ENCODE results near the gene SLC41A1. TPM values are rescaled to one million over a fixed set of nuclear protein-coding genes. Genes with fewer than 3 reads are reported as not detected.

The SLC41A1 gene
- polyA plus RNA-seq, 1 of the 3 experiments (the other 2 are of a cell fraction), result 18.3 TPM

- no peak for DNase-seq
- H3K27me3 ChIP-seq (ENCODE audit: insufficient read depth), result no peaks in the 10 kb centered on the region; the same call in 1 of the 2 replicates
- no peaks in the 10 kb centered on the region for H3K36me3 ChIP-seq (replicated peaks in 1 of 2; ENCODE audit: control insufficient read depth in 1 of 2, insufficient read depth in 2 of 2, low read length in 1 of 2)
- peak overlapping the region; percentile 94 for H3K4me2 ChIP-seq
- peak overlapping the region; percentile 98 for H2AFZ ChIP-seq (ENCODE audit: low read depth)
- H3K9ac ChIP-seq, result no peak overlapping the region
- CTCF ChIA-PET, result interaction anchor here (0.8 to 7.8 kb wide), 8 partner anchors 10 to 331 kb away, joined by 3 to 37 read pairs (median 4); no protein-coding TSS in a partner anchor
- no peaks in the 10 kb centered on the region for H3K79me2 ChIP-seq (ENCODE audit: insufficient read depth)
- no peaks in the 10 kb centered on the region for H4K20me1 ChIP-seq (ENCODE audit: insufficient read depth)
- TF ChIP-seq EZH2phosphoT487 (IDR thresholded peaks at IDR 0.05; ENCODE audit: borderline replicate concordance, low read depth) (no peak), TCF12 (IDR thresholded peaks at IDR 0.05) (no peak), CHD2 (IDR thresholded peaks at IDR 0.05; ENCODE audit: low read length, partially characterized antibody) (no peak), JUND (IDR thresholded peaks at IDR 0.05) (no peak), YY1 (IDR thresholded peaks at IDR 0.05; ENCODE audit: low read depth) (no peak), MXI1 (IDR thresholded peaks at IDR 0.05; ENCODE audit: low read depth, low read length) (no peak), POLR2AphosphoS5 (IDR thresholded peaks at IDR 0.05; ENCODE audit: low read depth, low read length) (no peak), RXRA (IDR thresholded peaks at IDR 0.05; ENCODE audit: borderline replicate concordance, low read depth) (no peak), GATA2 (CRISPR knock-in tag; IDR thresholded peaks at IDR 0.05) (no peak), TAF1 (IDR thresholded peaks at IDR 0.05; ENCODE audit: borderline replicate concordance, low read depth, low read length) (no peak), GABPA (IDR thresholded peaks at IDR 0.05; ENCODE audit: low read depth) (no peak), USF1 (IDR thresholded peaks at IDR 0.05; ENCODE audit: borderline replicate concordance, low read depth) (no peak), TEAD4 (IDR thresholded peaks at IDR 0.05; ENCODE audit: borderline replicate concordance, insufficient read depth) (no peak)
- H3K4me3 ChIP-seq (ENCODE audit: low read depth in 2 of 2, low read length in 1 of 2), result peak overlapping the region; percentile 88 to 94
- peaks cover 0 to 6% of the 10 kb centered on the region in 2 experiments; a peak in 1 of 4 replicates for H3K4me1 ChIP-seq (ENCODE audit: control insufficient read depth in 1 of 2, insufficient read depth in 2 of 2, low read depth in 1 of 2, low read length in 1 of 2)
- no peaks in the 10 kb centered on the region for H3K9me2 ChIP-seq
- POLR2A ChIA-PET, result no interaction called here
- no peaks in the 10 kb centered on the region for H3K9me3 ChIP-seq
- H3F3A ChIP-seq (replicated peaks; ENCODE audit: insufficient read depth), result no peaks in the 10 kb centered on the region
- H3K27ac ChIP-seq (ENCODE audit: low read depth in 2 of 2, low read length in 1 of 2), result no peak overlapping the region
Measured at GRCh38 chr1:205775717-205776056, 37.3 kb downstream of the SLC41A1 start.

GRCh38 chr1:205775015-205775716, 37.8 kb downstream of the SLC41A1 start, which contains the start of gene RAB29:
Gene RAB29 (minus strand): TSS chr1:205775482. CDS start chr1:205774956, 526 bp downstream.
- Histone ChIP-seq H3F3A (replicated peaks; ENCODE audit: insufficient read depth) (no peaks in the 10 kb centered on the region), H3K27ac (ENCODE audit: low read depth in 2 of 2, low read length in 1 of 2) (no peak within 1 kb of the TSS; a peak in 1 of 4 replicates), H3K36me3 (replicated peaks in 1 of 2; ENCODE audit: control insufficient read depth in 1 of 2, insufficient read depth in 2 of 2, low read length in 1 of 2) (peaks cover 0 to 3% of the 10 kb centered on the region in 2 experiments), H3K9ac (peak within 1 kb of the TSS; percentile 71), H3K4me1 (ENCODE audit: control insufficient read depth in 1 of 2, insufficient read depth in 2 of 2, low read depth in 1 of 2, low read length in 1 of 2) (peaks cover 0 to 6% of the 10 kb centered on the region in 2 experiments; a peak in 1 of 4 replicates), H3K9me2 (no peaks in the 10 kb centered on the region), H2AFZ (ENCODE audit: low read depth) (peak within 1 kb of the TSS; percentile 98), H3K9me3 (no peaks in the 10 kb centered on the region), H3K4me3 (ENCODE audit: low read depth in 2 of 2, low read length in 1 of 2) (peak within 1 kb of the TSS; percentile 88 to 94), H3K27me3 (ENCODE audit: insufficient read depth) (no peaks in the 10 kb centered on the region; the same call in 1 of the 2 replicates), H3K79me2 (ENCODE audit: insufficient read depth) (no peaks in the 10 kb centered on the region), H3K4me2 (peak within 1 kb of the TSS; percentile 94), H4K20me1 (ENCODE audit: insufficient read depth) (no peaks in the 10 kb centered on the region)
- under 1% methylated on average over 31 of the region's 40 CpGs for WGBS (ENCODE audit: low lambda C conversion rate)
- TF ChIP-seq USF2 (IDR thresholded peaks at IDR 0.05; ENCODE audit: borderline replicate concordance, low read depth, low read length), result peak; percentile 74
- no peak for TF ChIP-seq FOXJ3 (CRISPR knock-in tag; IDR thresholded peaks at IDR 0.05)
- no peak for TF ChIP-seq PBX3 (IDR thresholded peaks at IDR 0.05)
- TF ChIP-seq USF1 (IDR thresholded peaks at IDR 0.05; ENCODE audit: borderline replicate concordance, low read depth), result peak; percentile 94
- no peak for TF ChIP-seq POLR2AphosphoS5 (IDR thresholded peaks at IDR 0.05; ENCODE audit: low read depth, low read length)
- 0 out of 2 replicates have a peak, but pooled peaks have one; percentile 14 for TF ChIP-seq GABPA (IDR thresholded peaks at IDR 0.05; ENCODE audit: low read depth)
- TF ChIP-seq ELF1 (IDR thresholded peaks at IDR 0.05), result peak; percentile 29; the same call in 1 of the 2 replicates
- no peak for TF ChIP-seq GATA2 (CRISPR knock-in tag; IDR thresholded peaks at IDR 0.05)
- no peak for TF ChIP-seq NRF1 (IDR thresholded peaks at IDR 0.05; ENCODE audit: low read depth, low read length)
- peak; percentile 88 for TF ChIP-seq MAX (IDR thresholded peaks at IDR 0.05; ENCODE audit: low read depth)
- TF ChIP-seq MXI1 (IDR thresholded peaks at IDR 0.05; ENCODE audit: low read depth, low read length), result peak; percentile 85
- peak; percentile 72 for TF ChIP-seq CHD2 (IDR thresholded peaks at IDR 0.05; ENCODE audit: low read length, partially characterized antibody)
- CTCF ChIA-PET, result interaction anchor here (1.0 to 7.8 kb wide), 9 partner anchors 10 to 290 kb away, joined by 3 to 37 read pairs (median 5); no protein-coding TSS in a partner anchor
- POLR2A ChIA-PET, result interaction anchor here (0.9 kb wide), 1 partner anchor 60 kb away, joined by 4 read pairs; no protein-coding TSS in a partner anchor
- DNase-seq, result peak; percentile 82

All from SK-N-SH (cell line).